Fibroblast of mammary gland (primary cell): ENCODE results near the gene SLC38A6.

Experiments
- DNase-seq: peaks from one replicate; pipeline ENCODE4 v3.0.0-alpha.2; 2010; ENCODE audit warnings: low read depth
- H3K4me3 ChIP-seq: 2 replicates; pipeline ENCODE4 v1.5.1; 2011; ENCODE audit warnings: low read depth, mild to moderate bottlenecking, low read length, moderate library complexity; ENCODE audit not compliant: control insufficient read depth
- CTCF ChIP-seq: conservative IDR thresholded peaks from 2 replicates; pipeline ENCODE4 v1.5.1; 2011; ENCODE audit warnings: low read depth, low read length, inconsistent platforms; ENCODE audit not compliant: control insufficient read depth, insufficient read depth

The SLC38A6 gene

GRCh38 chr14:60980811-60981632 lies at the start of gene SLC38A6, which contains the start of gene TRMT5:
Gene SLC38A6 (plus strand): TSS chr14:60981245. CDS start chr14:60981278, 33 bp downstream.
Gene TRMT5 (minus strand): TSS chr14:60981079. CDS start chr14:60980973, 106 bp downstream.
- H3K4me3 ChIP-seq, result peak within 1 kb of the TSS; percentile 96
- DNase-seq, result peak; percentile 95
- TF ChIP-seq CTCF, result no peak

- no peak overlapping the region for H3K4me3 ChIP-seq
- TF ChIP-seq CTCF, result no peak
- no peak for DNase-seq
Measured at GRCh38 chr14:60933920-60934655, 47.0 kb upstream of the SLC38A6 start.

GRCh38 chr14:60935319-60935718 lies 45.7 kb upstream of the SLC38A6 start:
- no peak for TF ChIP-seq CTCF
- DNase-seq, result no peak
- no peak overlapping the region for H3K4me3 ChIP-seq

- no peak for DNase-seq
- H3K4me3 ChIP-seq, result no peak overlapping the region
- no peak for TF ChIP-seq CTCF
Measured at GRCh38 chr14:60943637-60944032, 37.4 kb upstream of the SLC38A6 start.

- no peak for TF ChIP-seq CTCF
- no peak for DNase-seq
- H3K4me3 ChIP-seq, result no peak overlapping the region
Measured at GRCh38 chr14:60944204-60944603, 36.8 kb upstream of the SLC38A6 start.

- no peak overlapping the region for H3K4me3 ChIP-seq
- no peak for TF ChIP-seq CTCF
- DNase-seq, result peak; percentile 50
Measured at GRCh38 chr14:60945984-60946383, 35.1 kb upstream of the SLC38A6 start.
